GM18907 (cell line): ENCODE results near the gene MCHR2.

Experiments
- ATAC-seq: cut with Tn5 transposase; IDR thresholded peaks from one replicate; pipeline ENCODE4 v1.9.1; 2021; ENCODE audit warnings: mild to moderate bottlenecking, moderate library complexity; ENCODE audit not compliant: unreplicated experiment

The MCHR2 gene

DNA sequence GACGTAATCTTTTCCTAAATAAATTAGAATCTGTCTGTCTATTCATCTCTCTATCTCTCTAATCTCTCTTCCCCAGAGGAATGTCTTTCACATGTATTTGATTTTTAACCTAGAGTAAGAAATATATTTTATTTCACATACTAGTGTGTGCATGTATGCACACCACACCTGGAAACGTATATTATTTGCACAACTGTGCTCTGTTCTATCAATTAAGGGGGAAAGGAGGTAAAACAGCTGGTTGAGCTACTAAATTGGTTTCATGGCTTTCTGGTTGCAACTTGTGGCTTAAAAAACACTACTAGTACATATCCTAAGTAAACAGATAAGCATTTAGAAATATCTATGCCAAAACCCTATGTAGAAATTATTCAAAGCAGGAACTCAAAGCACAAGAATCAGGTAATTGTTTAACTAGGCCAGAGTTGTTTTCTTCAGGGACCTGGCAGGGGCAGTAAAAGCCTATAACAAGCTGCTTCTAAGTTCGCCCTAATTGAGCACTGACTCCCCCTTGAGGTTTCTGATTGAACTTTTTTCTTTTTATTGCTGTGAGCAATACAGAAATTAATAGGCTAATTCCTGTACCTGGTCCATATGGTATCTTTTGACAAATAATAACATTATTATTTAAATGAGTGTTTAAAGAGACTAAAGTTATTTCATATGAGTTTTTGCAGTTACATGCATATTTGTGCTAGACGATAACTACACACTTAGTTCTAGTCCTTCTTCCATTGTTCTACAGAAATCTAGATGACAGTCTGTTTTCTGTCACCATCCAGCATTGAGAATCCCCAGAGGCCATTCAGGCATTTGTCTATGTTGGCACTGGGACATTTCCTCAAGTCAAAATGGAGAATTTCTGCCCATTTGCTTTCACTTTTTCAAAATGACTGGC, 88.6 kb downstream of the MCHR2 start:
- ATAC-seq: peak; percentile 95

- no peak for ATAC-seq
Measured at GRCh38 chr6:99901596-99902384, 92.2 kb downstream of the MCHR2 start.

- peak; percentile 40 for ATAC-seq
Measured at GRCh38 chr6:99894815-99895214, 99.2 kb downstream of the MCHR2 start.

DNA sequence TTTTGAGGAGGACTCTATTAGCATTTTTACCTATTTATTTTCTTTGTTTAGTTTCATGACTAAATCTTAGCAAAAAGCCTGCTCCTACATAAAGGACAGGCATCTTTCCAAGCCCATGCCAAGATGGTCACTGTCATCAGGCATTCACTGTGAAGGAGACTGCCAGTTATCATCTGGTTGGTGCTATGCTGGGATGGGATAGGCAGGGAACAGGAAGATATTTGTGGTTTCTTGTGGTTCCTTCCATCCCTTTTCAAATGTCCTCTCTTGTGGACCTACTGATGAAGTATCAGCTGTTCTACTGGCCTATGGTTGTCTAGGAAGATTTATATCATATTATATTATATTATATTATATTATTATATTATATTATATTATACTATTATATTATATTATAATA, 107.0 kb downstream of the MCHR2 start:
- no peak for ATAC-seq

- no peak for ATAC-seq
Measured at GRCh38 chr6:99885051-99885450, 109.0 kb downstream of the MCHR2 start.

- ATAC-seq: no peak
Measured at GRCh38 chr6:99882128-99882702, 111.8 kb downstream of the MCHR2 start.

DNA sequence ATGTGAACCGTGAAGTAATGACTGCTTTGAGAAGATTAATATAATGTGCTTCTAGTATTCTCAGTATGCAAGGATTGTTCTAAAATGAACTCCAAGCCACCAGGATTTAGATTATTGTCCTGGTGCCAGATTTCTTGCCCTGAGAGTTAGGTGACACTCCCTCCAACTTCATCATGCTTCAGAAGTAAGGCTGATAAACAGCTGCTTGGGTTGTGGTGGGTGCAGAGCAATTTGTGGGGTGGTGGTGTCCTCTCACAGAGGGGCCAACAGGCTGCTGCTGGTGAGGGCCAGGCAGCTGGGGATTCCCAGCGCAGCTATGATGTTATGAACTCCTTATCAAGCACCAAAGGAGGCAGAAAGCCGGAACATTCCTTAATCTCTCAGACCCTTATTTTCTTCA, 114.6 kb downstream of the MCHR2 start:
- ATAC-seq: no peak

DNA sequence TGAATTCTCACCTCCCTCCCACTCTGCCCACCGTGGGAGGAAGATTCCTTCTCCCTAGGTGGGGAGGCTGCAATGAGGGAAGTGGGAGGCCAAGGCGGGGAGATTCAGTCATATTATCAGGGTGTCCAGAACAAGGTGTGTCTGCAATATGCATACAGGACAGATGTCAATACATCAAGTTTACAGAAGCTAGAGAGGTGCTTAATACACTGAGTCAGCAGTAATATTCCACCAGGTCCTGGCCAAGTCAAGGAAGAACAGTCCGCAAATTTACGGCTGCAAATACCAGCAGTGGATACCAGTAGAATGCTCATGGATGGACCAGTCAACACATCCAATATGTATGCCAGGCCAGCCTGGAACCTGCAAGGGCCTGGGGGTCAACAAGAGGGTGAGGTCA, 119.0 kb downstream of the MCHR2 start:
- ATAC-seq: no peak

GRCh38 chr6:99873084-99873483, 120.9 kb downstream of the MCHR2 start:
- ATAC-seq: no peak

GRCh38 chr6:99871641-99872040, 122.4 kb downstream of the MCHR2 start:
- no peak for ATAC-seq
